DOHH2 (cell line): Measurements from ENCODE around the gene RNF44.

Experiments used
- CTCF ChIP-seq: fragments of 200-600 bp; sonication (generic); IDR thresholded peaks from one replicate; pipeline ENCODE4 v1.5.1; 2014; ENCODE audit warnings: antibody characterized with exemption, mild to moderate bottlenecking, low read depth, low read length; ENCODE audit not compliant: poor library complexity, severe bottlenecking
- EZH2phosphoT487 ChIP-seq: fragments of 200-600 bp; sonication (generic); IDR thresholded peaks from 2 replicates; pipeline ENCODE4 v1.6.1; 2017; ENCODE audit warnings: borderline replicate concordance, mild to moderate bottlenecking, antibody characterized with exemption, low read length, moderate library complexity, mixed read lengths

DNA sequence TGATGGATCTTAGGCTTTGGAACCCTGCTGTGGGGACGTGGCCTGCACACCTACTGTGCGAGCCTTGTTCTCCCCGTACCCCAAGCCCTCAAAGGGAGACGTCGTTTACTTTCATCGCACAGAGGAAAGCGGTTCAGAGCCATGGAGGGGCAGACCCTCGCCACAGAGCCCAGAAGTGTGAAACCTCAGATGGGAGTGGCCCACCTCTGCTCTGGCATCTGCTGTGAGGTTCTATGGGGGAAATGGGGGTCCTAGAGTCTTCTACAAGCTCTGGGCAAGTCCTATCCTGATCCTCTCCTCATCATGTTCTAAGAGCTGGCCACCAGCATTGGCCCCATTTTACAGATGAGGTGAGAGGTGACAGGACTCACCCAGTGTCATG, 3.7 kb upstream of the RNF44 start:
- no peak for TF ChIP-seq CTCF
- TF ChIP-seq EZH2phosphoT487: no peak
